ENCODE measurements around the gene RPA3. TPM values are rescaled to one million over a fixed set of nuclear protein-coding genes. Genes with fewer than 3 reads are reported as not detected.

The RPA3 gene
- total and polyA plus RNA-seq, 2 of the 13 experiments (the other 11 are each of a cell fraction or from before 2014, with no cell fraction given), result 38.3 to 154 TPM

DNA sequence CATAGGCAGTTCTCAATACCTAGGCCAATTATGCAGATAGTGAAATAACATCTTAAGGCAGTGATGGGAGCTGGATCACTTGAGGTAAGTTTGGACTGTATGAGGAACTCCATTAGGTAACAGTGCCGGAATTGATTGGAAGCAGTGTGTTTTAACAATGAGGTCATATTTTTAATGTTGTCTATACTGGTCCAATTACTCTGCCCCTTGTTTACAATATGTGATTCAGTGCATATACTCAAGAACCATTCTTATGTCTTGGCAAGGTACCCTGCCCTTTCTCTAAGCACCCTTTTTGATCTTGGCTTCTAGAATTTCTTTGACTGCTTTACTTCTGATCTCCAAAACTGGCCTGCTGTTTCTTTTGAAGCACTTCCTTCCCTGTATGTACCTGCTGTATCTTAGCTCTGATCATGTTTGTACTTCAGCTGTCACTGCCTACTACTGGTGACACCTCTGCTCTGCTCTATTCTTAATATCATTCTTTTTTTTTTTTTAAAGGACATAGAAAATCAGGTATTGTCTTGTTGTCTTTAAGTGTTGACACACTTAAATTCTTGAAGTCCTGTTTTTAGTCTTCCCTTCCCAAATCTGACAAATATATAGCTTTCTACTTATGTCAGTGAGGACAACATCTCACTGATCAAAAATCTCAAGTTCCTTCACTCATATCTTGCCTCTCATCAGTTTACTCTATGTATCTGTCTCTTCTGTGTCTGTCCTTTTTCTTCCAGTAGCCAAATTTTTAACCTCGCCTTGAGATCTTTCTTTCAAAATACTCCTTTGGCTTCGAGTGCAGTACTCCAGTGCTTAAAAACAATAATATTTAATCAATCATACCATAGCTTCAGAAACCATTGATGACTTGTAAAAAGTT, 46.4 kb upstream of the RPA3 start:
- no peak overlapping the region for H3K4me3 ChIP-seq (replicated peaks in 1 of 3; ENCODE audit: insufficient read depth in 1 of 3, low read depth in 2 of 3, low read length in 3 of 3)
- no peak overlapping the region for H3K4me2 ChIP-seq (ENCODE audit: low read depth, low read length)
- TF ChIP-seq ATF7 (IDR thresholded peaks at IDR 0.05), result peak; percentile 53; the same call in 1 of the 2 replicates
- TF ChIP-seq ATF7 (CRISPR knock-in tag; IDR thresholded peaks at IDR 0.05), result no peak
- no peak for TF ChIP-seq ZNF17 (CRISPR knock-in tag; IDR thresholded peaks at IDR 0.05)
- no peak for TF ChIP-seq PHF8 (CRISPR knock-in tag; IDR thresholded peaks at IDR 0.05)
- H3K79me2 ChIP-seq (ENCODE audit: insufficient read depth, low read length), result no peaks in the 10 kb centered on the region
- H3K27ac ChIP-seq (ENCODE audit: extremely low read length, insufficient read depth, low read length), result no peak overlapping the region
- H3K4me1 ChIP-seq (ENCODE audit: insufficient read depth, low read length), result peaks cover 11% of the 10 kb centered on the region
- ATAC-seq (no peak), DNase-seq (ENCODE audit: low spot score) (no peak), FAIRE-seq (no peak)
- no TSS peak for BruUV-seq (replicated peaks)
- ChIA-PET POLR2A (no interaction called here), CTCF (ENCODE audit: low intra/inter-chr PET ratio, low total read pairs) (no interaction called here)
- no peaks in the 10 kb centered on the region for H4K20me1 ChIP-seq (ENCODE audit: insufficient read depth, low read length)
- H3K27me3 ChIP-seq (ENCODE audit: control insufficient read depth in 1 of 2, insufficient read depth in 2 of 2, low read length in 2 of 2), result no peaks in the 10 kb centered on the region
- no peak overlapping the region for H2AFZ ChIP-seq (ENCODE audit: low read length)
- H3K9ac ChIP-seq (ENCODE audit: insufficient read depth, low read depth, low read length), result no peak overlapping the region
- no peaks in the 10 kb centered on the region for H3K9me3 ChIP-seq (ENCODE audit: low read length)
- WGBS (ENCODE audit: low lambda C conversion rate), result 92% methylated on average over 3 of the region's 3 CpGs
- no peaks in the 10 kb centered on the region for H3K36me3 ChIP-seq (replicated peaks in 1 of 2; ENCODE audit: control insufficient read depth in 1 of 2, insufficient read depth in 2 of 2, low read length in 2 of 2)
- intact Hi-C loops (cut with micrococcal nuclease; ENCODE audit: unreplicated experiment), result loop anchor here (5.0 to 10.0 kb wide), 5 partner anchors 122 to 450 kb away; partner anchors contain the start of gene UMAD1
- in situ Hi-C loops (cut with HindIII; ENCODE audit: extremely low pct_ligation_motif_present, low pct_unique_long_range_greater_than_20kb), result no loop called here

DNA sequence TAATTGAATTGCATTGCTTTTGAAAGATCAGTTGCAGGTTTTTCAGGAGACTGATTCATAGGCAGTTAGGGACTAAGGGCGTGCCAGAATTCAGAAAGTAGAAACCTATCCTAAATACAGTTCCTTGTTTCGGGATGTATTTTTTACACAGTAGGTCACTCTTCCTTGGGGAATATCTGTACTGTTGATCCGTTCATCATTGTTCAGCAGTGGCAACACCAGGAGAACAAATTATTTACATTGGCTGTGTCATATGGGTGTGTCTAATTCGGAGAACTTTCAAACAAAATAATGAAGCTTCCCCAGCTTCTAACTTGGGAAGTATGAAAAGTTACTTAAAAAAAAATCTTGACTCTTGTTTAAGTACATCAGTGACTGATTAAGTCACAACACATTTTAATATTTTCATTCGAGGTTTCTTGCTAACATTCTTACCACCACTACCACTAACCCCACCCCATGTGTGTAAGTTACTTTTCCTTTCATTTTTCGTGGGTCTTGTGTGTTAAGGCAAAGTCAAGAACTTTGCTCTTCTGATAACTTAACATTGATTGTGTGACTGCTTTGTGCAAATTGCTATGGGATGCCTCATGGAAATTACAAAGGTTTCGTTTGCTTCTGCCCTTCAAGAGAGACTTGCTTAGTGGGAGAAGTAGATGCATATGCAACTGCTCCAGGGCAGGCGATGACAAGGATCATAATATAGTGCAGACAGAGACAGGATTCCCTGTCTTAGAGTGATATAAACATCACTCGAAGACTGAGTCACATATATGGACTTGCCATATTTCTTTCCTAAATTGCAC, 43.8 kb upstream of the RPA3 start:
- CTCF ChIA-PET (ENCODE audit: low intra/inter-chr PET ratio, low total read pairs), result interaction anchor here (2.6 kb wide), 1 partner anchor 81 kb away, joined by 15 read pairs; no protein-coding TSS in a partner anchor
- Histone ChIP-seq H3K4me2 (ENCODE audit: low read depth, low read length) (peak overlapping the region; percentile 32), H3K79me2 (ENCODE audit: insufficient read depth, low read length) (no peaks in the 10 kb centered on the region), H2AFZ (ENCODE audit: low read length) (no peak overlapping the region), H3K9ac (ENCODE audit: insufficient read depth, low read depth, low read length) (no peak overlapping the region), H3K27me3 (ENCODE audit: control insufficient read depth in 1 of 2, insufficient read depth in 2 of 2, low read length in 2 of 2) (no peaks in the 10 kb centered on the region), H3K9me3 (ENCODE audit: low read length) (no peaks in the 10 kb centered on the region), H3K36me3 (replicated peaks in 1 of 2; ENCODE audit: control insufficient read depth in 1 of 2, insufficient read depth in 2 of 2, low read length in 2 of 2) (no peaks in the 10 kb centered on the region), H3K4me1 (ENCODE audit: insufficient read depth, low read length) (peaks cover 11% of the 10 kb centered on the region), H3K4me3 (replicated peaks in 1 of 3; ENCODE audit: insufficient read depth in 1 of 3, low read depth in 2 of 3, low read length in 3 of 3) (no peak overlapping the region; a peak in 1 of 6 replicates), H3K27ac (ENCODE audit: extremely low read length, insufficient read depth, low read length) (no peak overlapping the region), H4K20me1 (ENCODE audit: insufficient read depth, low read length) (no peaks in the 10 kb centered on the region)
- no peak for TF ChIP-seq DMAP1 (CRISPR knock-in tag; IDR thresholded peaks at IDR 0.05)
- FAIRE-seq, result no peak
- in situ Hi-C loops (cut with HindIII; ENCODE audit: extremely low pct_ligation_motif_present, low pct_unique_long_range_greater_than_20kb) (no loop called here), intact Hi-C loops (cut with micrococcal nuclease; ENCODE audit: unreplicated experiment) (loop anchor here (1.0 to 10.0 kb wide), 6 partner anchors 81 to 453 kb away; partner anchors contain the start of gene UMAD1)
- ATAC-seq, result no peak; the same call in 2 of the 3 replicates
- BruUV-seq (replicated peaks), result no TSS peak
- POLR2A ChIA-PET, result no interaction called here
- 45% methylated on average over 9 of the region's 9 CpGs for WGBS (ENCODE audit: low lambda C conversion rate)
- DNase-seq (ENCODE audit: low spot score), result no peak

All from HepG2 (cell line).